Trophoblast cell (in vitro differentiated cells and primary cell): ENCODE data around the gene PRKCH.
A peak's percentile ranks its signal among the peaks of the same experiment; 100 is the strongest.

ENCODE experiments used
- DNase-seq, 2 donors: peaks; one replicate each; pipeline ENCODE4 v3.0.0-alpha.2; 2016
- H2AFZ ChIP-seq: 2 replicates; pipeline ENCODE4 v1.6.1; 2013; ENCODE audit warnings: low read length, moderate library complexity, mild to moderate bottlenecking; ENCODE audit not compliant: insufficient read depth, poor library complexity
- H2AK5ac ChIP-seq: 2 replicates; pipeline ENCODE4 v1.6.1; 2013; ENCODE audit warnings: mild to moderate bottlenecking, low read length
- H2BK120ac ChIP-seq: 2 replicates; pipeline ENCODE4 v1.6.1; 2013; ENCODE audit warnings: low read length, mild to moderate bottlenecking, moderate library complexity; ENCODE audit not compliant: insufficient read depth, poor library complexity
- H2BK12ac ChIP-seq: 2 replicates; pipeline ENCODE4 v1.6.1; 2013; ENCODE audit warnings: mild to moderate bottlenecking, low read length, moderate library complexity
- H2BK5ac ChIP-seq: 2 replicates; pipeline ENCODE4 v1.6.1; 2013; ENCODE audit warnings: low read length, low read depth, moderate library complexity, mild to moderate bottlenecking; ENCODE audit not compliant: poor library complexity
- H3K14ac ChIP-seq: 2 replicates; pipeline ENCODE4 v1.6.1; 2013; ENCODE audit warnings: mild to moderate bottlenecking, low read length
- H3K18ac ChIP-seq: 2 replicates; pipeline ENCODE4 v1.6.1; 2013; ENCODE audit warnings: mild to moderate bottlenecking, low read length
- H3K23ac ChIP-seq: 2 replicates; pipeline ENCODE4 v1.6.1; 2013; ENCODE audit warnings: low read length
- H3K27ac ChIP-seq: 2 replicates; pipeline ENCODE4 v1.5.1; 2013; ENCODE audit warnings: low read depth, mild to moderate bottlenecking, inconsistent platforms, low read length, moderate library complexity
- H3K27me3 ChIP-seq: 2 replicates; pipeline ENCODE4 v1.6.1; 2013; ENCODE audit warnings: inconsistent platforms, mild to moderate bottlenecking, low read length, moderate library complexity; ENCODE audit not compliant: insufficient read depth
- H3K36me3 ChIP-seq, 2 experiments: 1 replicate in 1 of 2; 2 replicates in 1 of 2; pipeline ENCODE4 v1.6.1; 2013; ENCODE audit warnings: low read length in 2 of 2, mild to moderate bottlenecking in 2 of 2, moderate library complexity in 1 of 2; ENCODE audit not compliant: insufficient read depth in 2 of 2, control insufficient read depth in 1 of 2
- H3K4ac ChIP-seq: 2 replicates; pipeline ENCODE4 v1.6.1; 2013; ENCODE audit warnings: low read depth, mild to moderate bottlenecking, low read length, moderate library complexity
- H3K4me1 ChIP-seq, 2 experiments: 1 replicate in 1 of 2; 2 replicates in 1 of 2; pipeline ENCODE4 v1.6.1; 2013; ENCODE audit warnings: low read length in 2 of 2, mild to moderate bottlenecking in 2 of 2, moderate library complexity in 1 of 2; ENCODE audit not compliant: insufficient read depth in 2 of 2, control insufficient read depth in 1 of 2
- H3K4me2 ChIP-seq: 2 replicates; pipeline ENCODE4 v1.6.1; 2013; ENCODE audit warnings: inconsistent platforms, mild to moderate bottlenecking, low read length, moderate library complexity
- H3K4me3 ChIP-seq: 2 replicates; pipeline ENCODE4 v1.5.1; 2013; ENCODE audit warnings: mild to moderate bottlenecking, low read depth, low read length, inconsistent platforms
- H3K79me1 ChIP-seq: one replicate; pipeline ENCODE4 v1.6.1; 2013; ENCODE audit warnings: low read length
- H3K79me2 ChIP-seq: 2 replicates; pipeline ENCODE4 v1.6.1; 2013; ENCODE audit warnings: low read length, mild to moderate bottlenecking; ENCODE audit not compliant: control insufficient read depth, insufficient read depth, poor library complexity
- H3K9ac ChIP-seq: 2 replicates; pipeline ENCODE4 v1.6.1; 2013; ENCODE audit warnings: mild to moderate bottlenecking, low read length
- H3K9me3 ChIP-seq: 2 replicates; pipeline ENCODE4 v1.6.1; 2013; ENCODE audit warnings: low read depth, mild to moderate bottlenecking, control low read depth, inconsistent platforms, low read length; ENCODE audit not compliant: insufficient read depth
- H4K12ac ChIP-seq: 2 replicates; pipeline ENCODE4 v1.6.1; 2013; ENCODE audit warnings: low read depth, mild to moderate bottlenecking, low read length, moderate library complexity
- H4K8ac ChIP-seq: 2 replicates; pipeline ENCODE4 v1.6.1; 2013; ENCODE audit warnings: low read depth, mild to moderate bottlenecking, low read length, moderate library complexity
- H4K91ac ChIP-seq: one replicate; pipeline ENCODE4 v1.6.1; 2013; ENCODE audit warnings: low read depth, mild to moderate bottlenecking, low read length, moderate library complexity
- WGBS: extraction: QIAGEN DNeasy Blood & Tissue Kit; methylation state at CpG from one replicate; pipeline ENCODE4 v1.1.7; 2013; ENCODE audit warnings: missing lambda C conversion rate; ENCODE audit not compliant: insufficient read length, insufficient coverage; ENCODE audit errors: extremely low coverage; 5-methylcytosine and 5-hydroxymethylcytosine counted together

The PRKCH gene

DNA sequence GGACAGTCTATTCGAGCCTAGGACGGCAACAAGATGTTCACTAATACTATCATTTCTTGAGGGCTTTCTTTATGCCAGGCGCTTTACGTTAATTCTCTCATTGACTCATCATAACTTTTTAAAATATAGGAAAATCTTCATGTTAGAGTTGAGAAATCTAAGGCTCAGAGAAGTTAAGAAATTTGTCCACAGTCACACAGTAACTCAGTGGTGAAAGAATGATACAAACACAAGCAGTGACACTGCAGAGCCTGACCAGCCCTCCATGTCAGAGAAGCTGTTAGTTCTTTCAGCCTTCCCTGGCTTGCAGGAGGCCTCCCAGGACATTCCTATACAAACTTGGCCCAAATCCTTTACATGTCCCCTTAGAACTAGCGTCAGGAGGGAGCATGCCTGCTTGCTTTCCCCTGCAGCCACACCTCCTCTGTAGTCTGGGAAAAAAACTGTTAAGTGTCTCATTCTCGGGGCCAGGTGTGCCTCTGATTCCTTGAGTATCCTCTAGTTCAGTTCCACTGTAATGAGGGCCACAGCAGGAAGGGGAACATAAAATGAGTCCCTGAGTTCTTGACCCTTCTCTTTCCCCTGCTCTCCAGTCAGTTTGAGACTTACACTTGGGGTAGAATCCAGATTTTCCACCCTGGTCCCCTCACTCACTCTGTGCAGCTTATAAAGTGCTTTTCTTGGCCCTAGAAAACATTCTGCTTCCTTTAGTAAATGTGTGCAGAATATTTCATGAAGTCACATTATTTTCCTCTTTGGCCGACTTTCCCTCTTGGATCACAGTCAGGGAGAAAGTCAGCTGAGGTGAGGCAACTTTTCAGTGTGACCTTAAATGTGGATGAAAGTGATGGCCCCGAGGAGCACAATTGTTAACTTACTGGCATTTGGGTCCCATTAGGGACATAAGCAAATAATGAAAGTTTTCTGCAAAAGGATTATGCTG is 221.7 kb downstream of the PRKCH start:
- no peak overlapping the region for H4K12ac ChIP-seq
- H3K27me3 ChIP-seq = no peaks in the 10 kb centered on the region
- H3K9me3 ChIP-seq = no peaks in the 10 kb centered on the region
- no peak overlapping the region for H3K23ac ChIP-seq
- no peak for DNase-seq
- H3K4me2 ChIP-seq = no peak overlapping the region
- H3K4ac ChIP-seq = no peak overlapping the region
- H3K18ac ChIP-seq = no peak overlapping the region
- H4K8ac ChIP-seq = peak overlapping the region; percentile 6
- H3K4me3 ChIP-seq = no peak overlapping the region
- no peak overlapping the region for H3K9ac ChIP-seq
- H2BK12ac ChIP-seq = peak overlapping the region; percentile 61
- peaks cover 33% of the 10 kb centered on the region for H3K79me1 ChIP-seq
- H4K91ac ChIP-seq = peak overlapping the region; percentile 50
- no peak overlapping the region for H2BK120ac ChIP-seq
- H3K27ac ChIP-seq = no peak overlapping the region
- peak overlapping the region; percentile 71 for H3K14ac ChIP-seq
- peaks cover 4% of the 10 kb centered on the region for H3K79me2 ChIP-seq
- no peak overlapping the region for H2BK5ac ChIP-seq
- peaks cover 19 to 23% of the 10 kb centered on the region in 2 experiments for H3K4me1 ChIP-seq
- WGBS = no CpG with 5 or more reads among the region's 8 CpGs
- peak overlapping the region; percentile 33 for H2AK5ac ChIP-seq
- H2AFZ ChIP-seq = no peak overlapping the region
- peaks cover 18 to 23% of the 10 kb centered on the region in 2 experiments for H3K36me3 ChIP-seq

DNA sequence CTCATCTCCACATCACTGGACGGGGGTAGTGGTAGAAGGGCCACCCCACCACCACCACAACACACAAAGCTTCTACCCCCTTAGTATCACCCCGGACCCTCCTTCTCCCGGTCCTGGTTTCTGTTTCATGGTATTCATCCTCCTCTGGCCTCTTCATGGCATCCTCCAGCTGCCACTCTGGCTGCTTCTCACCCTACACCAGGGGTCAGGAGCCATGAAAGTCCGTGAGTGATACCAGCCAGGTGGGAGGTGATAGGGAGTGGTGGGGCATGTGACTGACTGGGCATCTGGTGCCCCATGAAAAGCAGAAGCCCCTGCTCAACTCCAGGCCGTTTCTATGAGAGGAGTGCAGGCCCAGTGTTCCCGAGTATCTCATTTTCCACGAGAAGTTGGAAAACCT is 222.6 kb downstream of the PRKCH start:
- WGBS = no CpG with 5 or more reads among the region's 7 CpGs
- Histone ChIP-seq H3K4me1 (peaks cover 22 to 26% of the 10 kb centered on the region in 2 experiments), H3K27me3 (no peaks in the 10 kb centered on the region), H2BK120ac (peak overlapping the region; percentile 1), H3K4me3 (no peak overlapping the region), H2BK12ac (peak overlapping the region; percentile 51), H3K9me3 (no peaks in the 10 kb centered on the region), H3K23ac (no peak overlapping the region), H3K14ac (no peak overlapping the region), H2AK5ac (peak overlapping the region; percentile 3), H3K4me2 (no peak overlapping the region), H3K4ac (no peak overlapping the region), H4K8ac (peak overlapping the region; percentile 3), H2BK5ac (no peak overlapping the region), H4K91ac (peak overlapping the region; percentile 45), H3K27ac (no peak overlapping the region), H4K12ac (no peak overlapping the region), H2AFZ (no peak overlapping the region), H3K36me3 (peaks cover 23 to 27% of the 10 kb centered on the region in 2 experiments), H3K79me2 (peaks cover 7% of the 10 kb centered on the region), H3K9ac (no peak overlapping the region), H3K18ac (no peak overlapping the region), H3K79me1 (peaks cover 37% of the 10 kb centered on the region)
- no peak for DNase-seq

DNA sequence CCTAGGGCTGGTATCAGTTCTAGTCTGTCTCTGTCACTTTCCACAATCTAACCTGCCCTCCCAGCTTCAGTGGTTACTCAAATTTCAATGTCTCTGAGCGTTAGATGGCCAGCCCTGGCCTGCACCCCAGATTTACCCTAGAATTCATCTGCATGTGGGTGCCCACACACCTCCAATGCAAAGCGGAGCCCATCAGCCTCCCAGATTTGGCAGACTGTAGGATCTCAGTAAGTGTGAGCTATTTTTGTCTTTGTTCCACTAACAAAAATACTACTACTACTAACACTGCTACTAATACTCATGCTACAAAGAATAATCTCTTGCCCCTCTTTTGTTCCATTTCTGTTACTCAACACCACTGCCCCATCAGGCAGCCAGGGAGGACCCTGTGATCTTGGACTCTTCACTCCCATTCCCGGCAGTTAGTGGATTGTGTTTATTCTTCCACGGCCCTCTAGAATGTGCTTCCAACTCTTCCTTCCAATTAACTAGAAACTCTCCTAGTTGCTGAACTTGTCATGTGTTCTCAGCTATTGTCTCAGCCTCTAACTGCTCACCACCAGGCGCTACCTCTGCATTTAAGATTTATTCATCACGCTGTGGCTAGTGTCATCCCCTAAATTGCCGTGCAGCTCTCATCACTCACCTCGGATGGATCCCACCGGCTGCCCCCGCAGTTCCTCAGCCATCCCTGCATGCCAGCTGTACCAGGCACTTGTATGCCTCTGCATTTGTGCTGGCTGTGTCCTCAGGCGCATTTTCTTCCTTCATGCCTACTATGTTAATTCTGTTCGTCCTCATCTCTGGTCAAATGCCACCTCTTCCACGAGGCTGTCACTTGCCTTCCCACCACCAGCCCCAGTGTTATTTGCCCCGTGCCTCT is 223.3 kb downstream of the PRKCH start:
- peak overlapping the region; percentile 49 for H3K14ac ChIP-seq
- H2AFZ ChIP-seq = no peak overlapping the region
- no peak overlapping the region for H4K12ac ChIP-seq
- H3K23ac ChIP-seq = no peak overlapping the region
- H2BK5ac ChIP-seq = no peak overlapping the region
- H4K8ac ChIP-seq = no peak overlapping the region
- no peak overlapping the region for H3K9ac ChIP-seq
- no CpG with 5 or more reads among the region's 14 CpGs for WGBS
- H3K4ac ChIP-seq = no peak overlapping the region
- peak overlapping the region; percentile 72 for H4K91ac ChIP-seq
- peaks cover 23 to 26% of the 10 kb centered on the region in 2 experiments for H3K4me1 ChIP-seq
- no peak overlapping the region for H3K18ac ChIP-seq
- no peak overlapping the region for H3K4me3 ChIP-seq
- peaks cover 38% of the 10 kb centered on the region for H3K79me1 ChIP-seq
- H2BK120ac ChIP-seq = no peak overlapping the region
- H2BK12ac ChIP-seq = peak overlapping the region; percentile 38
- peaks cover 7% of the 10 kb centered on the region for H3K79me2 ChIP-seq
- H3K27ac ChIP-seq = no peak overlapping the region
- H2AK5ac ChIP-seq = no peak overlapping the region
- no peaks in the 10 kb centered on the region for H3K27me3 ChIP-seq
- no peaks in the 10 kb centered on the region for H3K9me3 ChIP-seq
- H3K36me3 ChIP-seq = peaks cover 25 to 30% of the 10 kb centered on the region in 2 experiments
- H3K4me2 ChIP-seq = no peak overlapping the region
- DNase-seq = no peak

DNA sequence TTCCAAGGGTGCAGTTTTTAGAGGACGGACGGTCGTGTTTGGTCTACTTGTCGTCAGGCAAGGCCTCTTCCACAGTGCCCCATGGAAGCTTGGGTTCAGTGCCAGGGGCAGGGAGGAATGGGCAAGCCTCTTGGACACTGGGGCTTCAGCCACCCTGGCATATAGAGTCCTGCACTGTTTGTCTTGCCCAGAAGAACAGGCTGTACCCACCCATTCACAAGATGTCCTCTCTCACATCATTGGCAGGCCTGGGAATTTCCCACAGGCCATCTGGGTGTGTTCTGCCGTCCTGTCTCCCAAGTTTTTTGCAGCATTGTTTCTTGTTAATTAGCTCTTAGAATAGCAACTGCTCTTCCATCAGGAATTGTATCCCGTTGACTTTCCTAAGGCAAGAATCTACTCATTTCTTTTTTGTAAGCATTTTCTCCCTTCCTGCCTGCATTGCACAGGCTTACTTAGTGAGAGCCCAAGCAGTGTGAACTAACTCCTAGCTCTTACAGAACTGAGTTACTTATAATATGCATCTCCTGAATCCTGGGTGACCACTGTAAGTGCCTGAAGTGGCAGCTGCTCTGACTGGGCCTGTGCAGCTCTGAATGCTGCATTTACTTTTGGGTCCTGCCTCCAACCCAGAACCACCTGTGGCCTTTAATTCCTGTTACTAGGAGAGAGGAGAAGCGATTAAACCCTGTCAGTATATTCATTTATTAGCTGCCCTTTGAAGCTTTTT is 224.5 kb downstream of the PRKCH start:
- Histone ChIP-seq H3K18ac (peak overlapping the region; percentile 4), H2BK12ac (peak overlapping the region; percentile 52), H3K9ac (no peak overlapping the region), H3K9me3 (no peaks in the 10 kb centered on the region), H3K4me1 (peaks cover 23 to 26% of the 10 kb centered on the region in 2 experiments), H3K27me3 (no peaks in the 10 kb centered on the region), H3K36me3 (peaks cover 25 to 29% of the 10 kb centered on the region in 2 experiments), H2AK5ac (no peak overlapping the region), H3K14ac (peak overlapping the region; percentile 21), H3K4me3 (no peak overlapping the region), H4K12ac (no peak overlapping the region), H3K79me2 (peaks cover 7% of the 10 kb centered on the region), H2AFZ (no peak overlapping the region), H3K4me2 (no peak overlapping the region), H4K8ac (no peak overlapping the region), H3K27ac (peak overlapping the region; percentile 94), H4K91ac (peak overlapping the region; percentile 88), H3K79me1 (peaks cover 38% of the 10 kb centered on the region), H3K23ac (no peak overlapping the region), H2BK5ac (peak overlapping the region; percentile 18), H2BK120ac (peak overlapping the region; percentile 48), H3K4ac (no peak overlapping the region)
- DNase-seq = no peak
- WGBS = no CpG with 5 or more reads among the region's 7 CpGs
